ENCODE data around the gene SLC25A53.
"Not testable (repeated sequence)": the region's sequence is repeated elsewhere in the genome, so short reads cannot be mapped to it uniquely, and the experiment has no call there.

DNA sequence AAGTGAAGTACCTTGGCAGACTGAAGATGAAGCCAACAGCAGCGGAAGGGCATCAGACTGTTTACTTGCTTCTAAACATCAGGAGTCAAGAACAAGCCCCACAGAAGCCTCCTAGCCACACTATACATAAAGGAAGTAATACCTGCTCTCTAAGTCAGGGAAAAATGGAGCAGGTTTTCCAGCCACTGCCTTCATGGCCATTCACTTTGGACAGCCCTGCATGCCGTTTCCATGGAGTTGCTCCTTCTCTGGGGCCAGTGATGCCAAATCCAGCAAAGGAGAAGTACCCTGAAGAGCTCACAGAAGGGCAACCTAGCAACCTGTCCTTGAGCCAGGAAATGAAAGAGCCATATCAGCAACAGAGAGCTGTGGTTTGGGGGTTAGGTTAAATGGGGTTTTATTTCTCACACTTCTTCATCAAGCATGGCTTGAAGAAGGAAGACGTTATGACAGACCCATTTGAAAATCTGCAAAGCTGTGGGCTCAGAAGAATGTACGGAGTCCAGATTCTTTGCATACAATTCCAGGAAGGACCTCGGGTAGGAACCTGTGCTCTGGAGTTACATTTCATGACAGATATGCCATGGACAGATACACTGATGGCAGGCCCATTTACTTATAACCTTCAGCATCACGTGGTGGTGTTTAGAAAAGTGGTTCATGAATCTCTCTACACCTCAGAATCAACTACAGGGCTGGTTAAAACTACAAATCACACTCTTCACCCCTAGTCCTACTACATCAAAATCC lies 46.1 kb downstream of the SLC25A53 start:
- TF ChIP-seq, protein P1, sequence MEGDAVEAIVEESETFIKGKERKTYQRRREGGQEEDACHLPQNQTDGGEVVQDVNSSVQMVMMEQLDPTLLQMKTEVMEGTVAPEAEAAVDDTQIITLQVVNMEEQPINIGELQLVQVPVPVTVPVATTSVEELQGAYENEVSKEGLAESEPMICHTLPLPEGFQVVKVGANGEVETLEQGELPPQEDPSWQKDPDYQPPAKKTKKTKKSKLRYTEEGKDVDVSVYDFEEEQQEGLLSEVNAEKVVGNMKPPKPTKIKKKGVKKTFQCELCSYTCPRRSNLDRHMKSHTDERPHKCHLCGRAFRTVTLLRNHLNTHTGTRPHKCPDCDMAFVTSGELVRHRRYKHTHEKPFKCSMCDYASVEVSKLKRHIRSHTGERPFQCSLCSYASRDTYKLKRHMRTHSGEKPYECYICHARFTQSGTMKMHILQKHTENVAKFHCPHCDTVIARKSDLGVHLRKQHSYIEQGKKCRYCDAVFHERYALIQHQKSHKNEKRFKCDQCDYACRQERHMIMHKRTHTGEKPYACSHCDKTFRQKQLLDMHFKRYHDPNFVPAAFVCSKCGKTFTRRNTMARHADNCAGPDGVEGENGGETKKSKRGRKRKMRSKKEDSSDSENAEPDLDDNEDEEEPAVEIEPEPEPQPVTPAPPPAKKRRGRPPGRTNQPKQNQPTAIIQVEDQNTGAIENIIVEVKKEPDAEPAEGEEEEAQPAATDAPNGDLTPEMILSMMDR (conservative IDR thresholded peaks at IDR 0.05; ENCODE audit: low read length): not testable (repeated sequence)
- not testable (repeated sequence) for TF ChIP-seq EZH2phosphoT487 (IDR thresholded peaks at IDR 0.05; ENCODE audit: borderline replicate concordance, low read depth, low read length)
